GM21447 (cell line): ENCODE measurements around the gene BMP7.

Experiments
- ATAC-seq: cut with Tn5 transposase; IDR thresholded peaks from one replicate; pipeline ENCODE4 v1.9.1; 2021; ENCODE audit not compliant: unreplicated experiment

The BMP7 gene

GRCh38 chr20:57266291-57267157 lies at the start of gene BMP7:
BMP7 (minus strand) TSS chr20:57266641; CDS start chr20:57266122, 519 bp downstream.
- ATAC-seq, result no peak

GRCh38 chr20:57315976-57316480 lies 49.6 kb upstream of the BMP7 start:
- ATAC-seq, result no peak

- no peak for ATAC-seq
Observed at GRCh38 chr20:57315083-57315975, 48.9 kb upstream of the BMP7 start.

- ATAC-seq, result no peak
Observed at GRCh38 chr20:57313951-57314350, 47.5 kb upstream of the BMP7 start.

GRCh38 chr20:57313230-57313629 lies 46.8 kb upstream of the BMP7 start:
- ATAC-seq, result no peak

- ATAC-seq, result no peak
Observed at GRCh38 chr20:57312138-57312537, 45.7 kb upstream of the BMP7 start.

- no peak for ATAC-seq
Observed at GRCh38 chr20:57310821-57311514, 44.5 kb upstream of the BMP7 start.

GRCh38 chr20:57309544-57310115 lies 43.2 kb upstream of the BMP7 start:
- no peak for ATAC-seq

GRCh38 chr20:57308451-57309271 lies 42.2 kb upstream of the BMP7 start:
- ATAC-seq, result no peak

- ATAC-seq, result no peak
Observed at GRCh38 chr20:57306747-57307146, 40.3 kb upstream of the BMP7 start.

- ATAC-seq, result no peak
Observed at GRCh38 chr20:57301026-57301425, 34.6 kb upstream of the BMP7 start.

GRCh38 chr20:57298457-57298856 lies 32.0 kb upstream of the BMP7 start:
- ATAC-seq, result no peak

GRCh38 chr20:57294550-57294949 lies 28.1 kb upstream of the BMP7 start:
- no peak for ATAC-seq

- ATAC-seq, result no peak
Observed at GRCh38 chr20:57293995-57294394, 27.6 kb upstream of the BMP7 start.

- no peak for ATAC-seq
Observed at GRCh38 chr20:57292611-57293010, 26.2 kb upstream of the BMP7 start.

GRCh38 chr20:57291694-57292093 lies 25.3 kb upstream of the BMP7 start:
- no peak for ATAC-seq

- ATAC-seq, result no peak
Observed at GRCh38 chr20:57291003-57291402, 24.6 kb upstream of the BMP7 start.

GRCh38 chr20:57290178-57290484 lies 23.7 kb upstream of the BMP7 start:
- no peak for ATAC-seq

- ATAC-seq, result no peak
Observed at GRCh38 chr20:57289391-57290177, 23.1 kb upstream of the BMP7 start.
